Endothelial cell of umbilical vein (primary cell): ENCODE data around the gene MACROD2. TPM values are rescaled to one million over a fixed set of nuclear protein-coding genes. Genes with fewer than 3 reads are reported as not detected.

ENCODE experiments used
- BruUV-seq: library from RNA; stranded (reverse); fragments of 400-500 nt; replicated peaks from 2 replicates; lab custom pipeline; 2021; lab: Mats Ljungman, UMichigan
- CTCF ChIA-PET: fragments of 300-600, 350-600 bp; sonication (Branson Sonifier 250); formaldehyde crosslinking; loops from one replicate; lab custom pipeline; 2021; ENCODE audit warnings: antibody characterized with exemption, inconsistent platforms; lab: Charles Lee
- POLR2A ChIA-PET: fragments of 300-600, 350-600 bp; sonication (Branson Sonifier 250); formaldehyde crosslinking; loops from one replicate; lab custom pipeline; 2021; ENCODE audit warnings: antibody characterized with exemption, inconsistent platforms; lab: Charles Lee
- DNase-seq: peaks from one replicate; pipeline ENCODE4 v3.0.0-alpha.2; 2011; ENCODE audit warnings: low read depth, low spot score
- FAIRE-seq: peaks from 2 replicates; lab custom pipeline; 2011; peaks lifted over from hg19 to GRCh38; lab: Jason Lieb, UNC
- H2AFZ ChIP-seq: 2 replicates; pipeline ENCODE4 v1.6.0; 2012; ENCODE audit warnings: low read depth, low read length, control low read depth, inconsistent platforms
- H3K27ac ChIP-seq: 2 replicates; pipeline ENCODE4 v1.5.1; 2011; ENCODE audit warnings: low read depth, mild to moderate bottlenecking, control low read depth, low read length, moderate library complexity; ENCODE audit not compliant: insufficient read depth
- H3K27me3 ChIP-seq, 2 experiments: 2 replicates each; pipeline versions ENCODE4 v1.6.0 to v1.6.1; 2011; ENCODE audit warnings: low read length in 2 of 2, mixed read lengths in 1 of 2; ENCODE audit not compliant: control insufficient read depth in 2 of 2, insufficient read depth in 2 of 2
- H3K36me3 ChIP-seq, 2 experiments: 2 replicates in 1 of 2; 3 replicates in 1 of 2; pipeline ENCODE4 v1.5.1; 2011; ENCODE audit warnings: low read length in 2 of 2, mild to moderate bottlenecking in 1 of 2, moderate library complexity in 1 of 2; ENCODE audit not compliant: control insufficient read depth in 2 of 2, insufficient read depth in 2 of 2; ENCODE audit errors: extremely low read depth in 1 of 2
- H3K4me1 ChIP-seq: 3 replicates; pipeline ENCODE4 v1.5.1; 2011; ENCODE audit warnings: mild to moderate bottlenecking, low read length; ENCODE audit not compliant: control insufficient read depth, insufficient read depth; ENCODE audit errors: extremely low read depth
- H3K4me2 ChIP-seq: 2 replicates; pipeline ENCODE4 v1.6.1; 2011; ENCODE audit warnings: low read length, control low read depth, mixed read lengths; ENCODE audit not compliant: insufficient read depth
- H3K4me3 ChIP-seq, 3 experiments: fragments of 200-600 bp in 1 of 3; sonication (generic), shearing (Covaris generic) in 1 of 3; replicated peaks in 1 of 3; 2 replicates each; pipeline ENCODE4 v1.5.1; 2011 to 2016; ENCODE audit warnings: control low read depth in 3 of 3, low read length in 3 of 3, mild to moderate bottlenecking in 2 of 3, inconsistent platforms in 1 of 3, low read depth in 1 of 3, moderate library complexity in 1 of 3; ENCODE audit not compliant: insufficient read depth in 1 of 3
- H3K79me2 ChIP-seq: 2 replicates; pipeline ENCODE4 v1.6.0; 2012; ENCODE audit warnings: low read length, inconsistent platforms; ENCODE audit not compliant: control insufficient read depth, insufficient read depth
- H3K9ac ChIP-seq: replicated peaks from 2 replicates; pipeline ENCODE3; 2011; ENCODE audit warnings: low read length, control low read depth; ENCODE audit not compliant: insufficient read depth; ENCODE audit errors: extremely low read depth
- H3K9me1 ChIP-seq: replicated peaks from 3 replicates; pipeline ENCODE4 v1.6.0; 2011; ENCODE audit warnings: mild to moderate bottlenecking, low read length; ENCODE audit not compliant: control insufficient read depth, insufficient read depth; ENCODE audit errors: extremely low read depth
- H3K9me3 ChIP-seq: replicated peaks from 2 replicates; pipeline ENCODE4 v1.5.1; 2012; ENCODE audit warnings: low read length, inconsistent platforms; ENCODE audit not compliant: control insufficient read depth, insufficient read depth
- H4K20me1 ChIP-seq: replicated peaks from 2 replicates; pipeline ENCODE3; 2011; ENCODE audit warnings: mild to moderate bottlenecking, low read length; ENCODE audit not compliant: control insufficient read depth, insufficient read depth; ENCODE audit errors: extremely low read depth
- EZH2 ChIP-seq: IDR thresholded peaks from 2 replicates; pipeline ENCODE4 v1.6.1; 2012; ENCODE audit warnings: borderline replicate concordance, low read depth, mild to moderate bottlenecking, moderate library complexity, low read length, inconsistent platforms; ENCODE audit not compliant: severe bottlenecking
- FOS ChIP-seq: IDR thresholded peaks from 2 replicates; pipeline ENCODE4 v1.6.1; 2011; ENCODE audit warnings: mild to moderate bottlenecking, low read length, moderate library complexity, borderline replicate concordance; ENCODE audit not compliant: insufficient read depth
- GATA2 ChIP-seq: IDR thresholded peaks from 2 replicates; pipeline ENCODE4 v1.7.0; 2011; ENCODE audit warnings: low read depth, mild to moderate bottlenecking, moderate library complexity, mixed read lengths, low read length; ENCODE audit not compliant: insufficient read length, insufficient read depth
- JUN ChIP-seq: IDR thresholded peaks from 2 replicates; pipeline ENCODE4 v1.6.1; 2011; ENCODE audit warnings: borderline replicate concordance, low read depth; ENCODE audit not compliant: insufficient read length, insufficient read depth
- MYC ChIP-seq: IDR thresholded peaks from one replicate; pipeline ENCODE4 v1.6.1; 2011; ENCODE audit warnings: mild to moderate bottlenecking, low read depth, low read length
- POLR2A ChIP-seq: IDR thresholded peaks from 2 replicates; pipeline ENCODE4 v1.6.1; 2012; ENCODE audit warnings: low read depth, mild to moderate bottlenecking, control low read depth, low read length
- POLR2AphosphoS5 ChIP-seq: IDR thresholded peaks from 2 replicates; pipeline ENCODE4 v1.6.1; 2012; ENCODE audit warnings: low read depth, mild to moderate bottlenecking, control low read depth, low read length, moderate library complexity; ENCODE audit not compliant: insufficient read depth
- dilution Hi-C: fragments of 300-500 bp; cut with MboI; formaldehyde crosslinking; loops from one replicate; pipeline ENCODE4 v1.15.0; 2019; ENCODE audit warnings: low sequenced_read_pairs; ENCODE audit not compliant: extremely low pct_ligation_motif_present
- intact Hi-C: fragments of 100-400 bp; cut with micrococcal nuclease; formaldehyde crosslinking; loops from one replicate; pipeline ENCODE4 v1.10.0; 2022
- polyA plus RNA-seq, 4 experiments: library from polyadenylated mRNA; depleted of rRNA in 3 of 4; stranded (reverse) in 3 of 4; unstranded in 1 of 4; fragments of >200 nt; gene quantifications; 2 replicates each; pipeline versions ENCODE4 v1.2.1 to v1.2.3, GENCODE V29; 2011 to 2012; ENCODE audit warnings: missing spikeins in 1 of 4
- total RNA-seq: library from RNA; stranded (reverse); gene quantifications from 2 replicates; pipeline ENCODE4 v1.2.3, GENCODE V29; 2021
- TF ChIP-seq, protein P1 (sequence below), 2 donors: IDR thresholded peaks; 1 replicate in 1 of 2; 2 replicates in 1 of 2; pipeline ENCODE4 v1.5.1; 2011; ENCODE audit warnings: low read length in 2 of 2, mild to moderate bottlenecking in 2 of 2, moderate library complexity in 2 of 2, control low read depth in 1 of 2, inconsistent platforms in 1 of 2, low read depth in 1 of 2; ENCODE audit not compliant: insufficient read depth in 1 of 2; ENCODE audit errors: extremely low read depth in 1 of 2
- TF ChIP-seq, protein P2 (sequence below): IDR thresholded peaks from 2 replicates; pipeline ENCODE4 v1.6.1; 2011; ENCODE audit not compliant: insufficient read depth, insufficient read length

The MACROD2 gene
- total and polyA plus RNA-seq, 2 donors (not counting 3 experiments of a cell fraction or from before 2014, with no cell fraction given): 0.11 to 0.73 TPM

DNA sequence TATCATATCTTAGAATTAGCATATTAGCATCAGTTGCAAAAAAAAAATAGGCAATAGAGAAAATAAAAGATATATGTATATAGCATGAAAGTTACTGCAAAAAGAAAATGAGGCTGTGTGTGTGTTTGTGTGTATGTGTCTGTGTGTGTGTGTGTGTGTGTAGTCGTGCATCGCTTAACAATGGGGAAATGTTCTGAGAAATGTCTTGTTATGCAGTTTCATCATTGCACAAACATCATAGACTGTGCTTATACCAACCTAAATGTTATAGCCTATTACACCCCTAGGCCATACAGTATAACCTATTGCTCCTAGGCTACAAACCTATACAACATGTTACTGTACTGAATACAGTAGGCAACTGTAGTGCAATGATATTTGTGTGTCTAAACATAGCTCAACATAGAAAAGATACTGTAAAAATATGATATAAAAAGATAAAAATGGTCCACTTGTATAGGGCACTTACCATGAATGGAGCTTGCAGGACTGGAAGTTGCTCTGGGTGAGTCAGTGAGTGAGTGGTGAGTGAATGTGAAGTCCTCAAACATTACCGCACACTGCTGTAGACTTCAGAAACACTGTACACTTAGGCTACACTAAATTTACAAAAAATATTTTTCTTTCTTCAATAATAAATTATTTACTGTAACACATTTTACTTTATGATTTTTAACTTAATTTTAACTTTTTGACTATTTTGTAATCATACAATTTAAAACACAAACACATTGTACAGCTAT is 1772.9 kb downstream of the MACROD2 start:
- Histone ChIP-seq H3K27me3 (no peaks in the 10 kb centered on the region), H3K36me3 (no peaks in the 10 kb centered on the region), H3K9me1 (no peaks in the 10 kb centered on the region), H3K9ac (no peak overlapping the region), H3K79me2 (no peaks in the 10 kb centered on the region), H3K4me2 (no peak overlapping the region), H4K20me1 (no peaks in the 10 kb centered on the region), H3K27ac (no peak overlapping the region), H3K9me3 (no peaks in the 10 kb centered on the region), H3K4me3 (no peak overlapping the region), H3K4me1 (no peaks in the 10 kb centered on the region), H2AFZ (no peak overlapping the region)
- intact Hi-C loops: loop anchor here (5.0 kb wide), 1 partner anchor 709 kb away; no protein-coding TSS in a partner anchor
- dilution Hi-C loops: no loop called here
- ChIA-PET POLR2A (no interaction called here), CTCF (interaction anchor here (1.2 kb wide), 1 partner anchor 8 kb away, joined by 4 read pairs; no protein-coding TSS in a partner anchor)
- DNase-seq (no peak), FAIRE-seq (no peak)
- no TSS peak for BruUV-seq
- no peak for TF ChIP-seq EZH2
- no peak for TF ChIP-seq POLR2AphosphoS5
- TF ChIP-seq, protein P1, sequence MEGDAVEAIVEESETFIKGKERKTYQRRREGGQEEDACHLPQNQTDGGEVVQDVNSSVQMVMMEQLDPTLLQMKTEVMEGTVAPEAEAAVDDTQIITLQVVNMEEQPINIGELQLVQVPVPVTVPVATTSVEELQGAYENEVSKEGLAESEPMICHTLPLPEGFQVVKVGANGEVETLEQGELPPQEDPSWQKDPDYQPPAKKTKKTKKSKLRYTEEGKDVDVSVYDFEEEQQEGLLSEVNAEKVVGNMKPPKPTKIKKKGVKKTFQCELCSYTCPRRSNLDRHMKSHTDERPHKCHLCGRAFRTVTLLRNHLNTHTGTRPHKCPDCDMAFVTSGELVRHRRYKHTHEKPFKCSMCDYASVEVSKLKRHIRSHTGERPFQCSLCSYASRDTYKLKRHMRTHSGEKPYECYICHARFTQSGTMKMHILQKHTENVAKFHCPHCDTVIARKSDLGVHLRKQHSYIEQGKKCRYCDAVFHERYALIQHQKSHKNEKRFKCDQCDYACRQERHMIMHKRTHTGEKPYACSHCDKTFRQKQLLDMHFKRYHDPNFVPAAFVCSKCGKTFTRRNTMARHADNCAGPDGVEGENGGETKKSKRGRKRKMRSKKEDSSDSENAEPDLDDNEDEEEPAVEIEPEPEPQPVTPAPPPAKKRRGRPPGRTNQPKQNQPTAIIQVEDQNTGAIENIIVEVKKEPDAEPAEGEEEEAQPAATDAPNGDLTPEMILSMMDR (IDR thresholded peaks at IDR 0.05; ENCODE audit: extremely low read depth in 1 of 2, insufficient read depth in 1 of 2, low read depth in 1 of 2, low read length in 2 of 2): no peak
- no peak for TF ChIP-seq POLR2A
- TF ChIP-seq, protein P2, sequence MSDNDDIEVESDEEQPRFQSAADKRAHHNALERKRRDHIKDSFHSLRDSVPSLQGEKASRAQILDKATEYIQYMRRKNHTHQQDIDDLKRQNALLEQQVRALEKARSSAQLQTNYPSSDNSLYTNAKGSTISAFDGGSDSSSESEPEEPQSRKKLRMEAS: no peak
- TF ChIP-seq GATA2: no peak
- TF ChIP-seq JUN: no peak
- no peak for TF ChIP-seq FOS
- TF ChIP-seq MYC: no peak
